DND-41 (cell line): ENCODE measurements around the gene WIPF3.

ENCODE experiments used
- ATAC-seq: fragments of 200-7000 bp; cut with Tn5 transposase; 3 replicates; pipeline ENCODE4 v1.9.1; 2021; ENCODE audit warnings: low read depth; ENCODE audit not compliant: insufficient read depth
- DNase-seq: peaks from one replicate; pipeline ENCODE4 v3.0.0-alpha.2; 2020
- H2AFZ ChIP-seq: 2 replicates; pipeline ENCODE4 v1.6.0; 2012; ENCODE audit warnings: low read depth, low read length
- H3K27ac ChIP-seq: 2 replicates; pipeline ENCODE4 v1.5.1; 2012; ENCODE audit warnings: low read length, inconsistent platforms
- H3K27me3 ChIP-seq: fragments of 200-600 bp; sonication (generic); 2 replicates; pipeline ENCODE4 v1.6.0; 2012; ENCODE audit warnings: low read length, mild to moderate bottlenecking, inconsistent platforms; ENCODE audit not compliant: insufficient read depth, poor library complexity
- H3K36me3 ChIP-seq: 2 replicates; pipeline ENCODE4 v1.5.1; 2012; ENCODE audit warnings: low read length, inconsistent platforms; ENCODE audit not compliant: insufficient read depth
- H3K4me1 ChIP-seq: 2 replicates; pipeline ENCODE4 v1.5.1; 2012; ENCODE audit warnings: mild to moderate bottlenecking, low read length; ENCODE audit not compliant: insufficient read depth
- H3K4me2 ChIP-seq: 2 replicates; pipeline ENCODE4 v1.6.0; 2012; ENCODE audit warnings: mild to moderate bottlenecking, moderate library complexity, low read length, inconsistent platforms; ENCODE audit not compliant: insufficient read depth
- H3K4me3 ChIP-seq, 2 experiments: fragments of 200-600 bp in 1 of 2; shearing (Covaris generic) in 1 of 2; 2 replicates each; pipeline ENCODE4 v1.5.1; 2012 to 2016; ENCODE audit warnings: inconsistent platforms in 2 of 2, low read length in 2 of 2, mild to moderate bottlenecking in 2 of 2, low read depth in 1 of 2, moderate library complexity in 1 of 2
- H3K79me2 ChIP-seq: 2 replicates; pipeline ENCODE4 v1.6.0; 2012; ENCODE audit warnings: low read length, inconsistent platforms; ENCODE audit not compliant: insufficient read depth
- H3K9ac ChIP-seq: 2 replicates; pipeline ENCODE4 v1.6.0; 2012; ENCODE audit warnings: low read depth, mild to moderate bottlenecking, inconsistent platforms, low read length, moderate library complexity
- H3K9me3 ChIP-seq: 2 replicates; pipeline ENCODE4 v1.5.1; 2012; ENCODE audit warnings: low read length, moderate library complexity, mild to moderate bottlenecking, inconsistent platforms; ENCODE audit not compliant: insufficient read depth, severe bottlenecking
- H4K20me1 ChIP-seq: 2 replicates; pipeline ENCODE4 v1.6.0; 2012; ENCODE audit warnings: low read length; ENCODE audit not compliant: insufficient read depth
- CTCF ChIP-seq: IDR thresholded peaks from 2 replicates; pipeline ENCODE4 v1.5.1; 2012; ENCODE audit warnings: borderline replicate concordance, low read length, moderate library complexity, mild to moderate bottlenecking; ENCODE audit not compliant: poor library complexity, severe bottlenecking; ENCODE audit errors: extremely low read depth
- EZH2 ChIP-seq: IDR thresholded peaks from 3 replicates; pipeline ENCODE4 v1.6.1; 2012; ENCODE audit warnings: borderline replicate concordance, low read depth, mild to moderate bottlenecking, moderate library complexity, low read length, inconsistent platforms; ENCODE audit not compliant: severe bottlenecking

Gene WIPF3

GRCh38 chr7:29891766-29892165 is 85.5 kb downstream of the WIPF3 start:
- Histone ChIP-seq H3K79me2 (no peaks in the 10 kb centered on the region), H3K4me1 (no peaks in the 10 kb centered on the region), H4K20me1 (no peaks in the 10 kb centered on the region), H3K4me2 (no peak overlapping the region), H3K4me3 (no peak overlapping the region), H3K9ac (no peak overlapping the region), H2AFZ (no peak overlapping the region), H3K27ac (no peak overlapping the region), H3K9me3 (no peaks in the 10 kb centered on the region), H3K36me3 (no peaks in the 10 kb centered on the region), H3K27me3 (peaks cover 2% of the 10 kb centered on the region)
- no peak for TF ChIP-seq EZH2
- TF ChIP-seq CTCF = no peak
- ATAC-seq (no peak), DNase-seq (no peak)

GRCh38 chr7:29892231-29892630 is 85.9 kb downstream of the WIPF3 start:
- no peaks in the 10 kb centered on the region for H3K9me3 ChIP-seq
- H3K9ac ChIP-seq = no peak overlapping the region
- H3K4me3 ChIP-seq = no peak overlapping the region
- H3K36me3 ChIP-seq = no peaks in the 10 kb centered on the region
- H3K27ac ChIP-seq = no peak overlapping the region
- H3K79me2 ChIP-seq = no peaks in the 10 kb centered on the region
- no peaks in the 10 kb centered on the region for H3K4me1 ChIP-seq
- no peak overlapping the region for H2AFZ ChIP-seq
- H3K4me2 ChIP-seq = no peak overlapping the region
- no peak for TF ChIP-seq EZH2
- no peak for TF ChIP-seq CTCF
- H4K20me1 ChIP-seq = no peaks in the 10 kb centered on the region
- no peaks in the 10 kb centered on the region for H3K27me3 ChIP-seq
- ATAC-seq = no peak
- DNase-seq = no peak

- Histone ChIP-seq H4K20me1 (no peaks in the 10 kb centered on the region), H3K9ac (no peak overlapping the region), H2AFZ (no peak overlapping the region), H3K79me2 (no peaks in the 10 kb centered on the region), H3K4me3 (no peak overlapping the region), H3K27ac (no peak overlapping the region), H3K4me1 (no peaks in the 10 kb centered on the region), H3K9me3 (no peaks in the 10 kb centered on the region), H3K27me3 (no peaks in the 10 kb centered on the region), H3K4me2 (no peak overlapping the region), H3K36me3 (no peaks in the 10 kb centered on the region)
- no peak for TF ChIP-seq EZH2
- TF ChIP-seq CTCF = no peak
- ATAC-seq (no peak), DNase-seq (no peak)
These were observed 87.2 kb downstream of the WIPF3 start for GRCh38 chr7:29893351-29893965.
